Activated CD4-positive, alpha-beta T cell treated with anti-CD3 and anti-CD28 coated beads for 1 hour (primary cell): ENCODE measurements around the gene GPC5.
"Not testable (repeated sequence)": the region's sequence is repeated elsewhere in the genome, so short reads cannot be mapped to it uniquely, and the experiment has no call there.

ENCODE experiments used
- DNase-seq: peaks from one replicate; pipeline ENCODE4 v3.0.0-alpha.2; 2020

GPC5 gene

GRCh38 chr13:92829930-92830329, 1431.5 kb downstream of the GPC5 start:
- no peak for DNase-seq

- no peak for DNase-seq
Measured at GRCh38 chr13:92830821-92831220, 1432.4 kb downstream of the GPC5 start.

- DNase-seq: no peak
Measured at GRCh38 chr13:92833071-92833470, 1434.7 kb downstream of the GPC5 start.

- DNase-seq: no peak
Measured at GRCh38 chr13:92836171-92836570, 1437.8 kb downstream of the GPC5 start.

- no peak for DNase-seq
Measured at GRCh38 chr13:92838786-92839185, 1440.4 kb downstream of the GPC5 start.

GRCh38 chr13:92842145-92842544, 1443.7 kb downstream of the GPC5 start:
- DNase-seq: no peak

- no peak for DNase-seq
Measured at GRCh38 chr13:92843549-92843948, 1445.1 kb downstream of the GPC5 start.

GRCh38 chr13:92849381-92849780, 1451.0 kb downstream of the GPC5 start:
- DNase-seq: no peak

- DNase-seq: no peak
Measured at GRCh38 chr13:92864584-92865284, 1466.3 kb downstream of the GPC5 start.

GRCh38 chr13:92873029-92873428, 1474.6 kb downstream of the GPC5 start:
- DNase-seq: no peak

- DNase-seq: no peak
Measured at GRCh38 chr13:92886535-92887077, 1488.2 kb downstream of the GPC5 start.

- DNase-seq: no peak
Measured at GRCh38 chr13:92894447-92894846, 1496.0 kb downstream of the GPC5 start.

GRCh38 chr13:92896842-92897241, 1498.4 kb downstream of the GPC5 start:
- DNase-seq: no peak

- DNase-seq: not testable (repeated sequence)
Measured at GRCh38 chr13:92898946-92899345, 1500.5 kb downstream of the GPC5 start.

- no peak for DNase-seq
Measured at GRCh38 chr13:92900446-92900845, 1502.0 kb downstream of the GPC5 start.

- DNase-seq: no peak
Measured at GRCh38 chr13:92901739-92902138, 1503.3 kb downstream of the GPC5 start.

- no peak for DNase-seq
Measured at GRCh38 chr13:92912629-92913028, 1514.2 kb downstream of the GPC5 start.

GRCh38 chr13:92913840-92914239, 1515.4 kb downstream of the GPC5 start:
- DNase-seq: no peak
